ENCODE data around the gene LRRC36. TPM values are rescaled to one million over a fixed set of nuclear protein-coding genes. Genes with fewer than 3 reads are reported as not detected.

The LRRC36 gene
- total RNA-seq: 2.6 TPM
- 3.1 TPM for polyA plus RNA-seq (ENCODE audit: insufficient read depth, low read depth, low replicate concordance)
- long read RNA-seq, donor 1: 0 reads
- long read RNA-seq, donor 2: 0 reads
- long read RNA-seq, donor 3: 0 reads
- long read RNA-seq, donor 4: 0 reads
- long read RNA-seq, donor 5: 0 reads
- long read RNA-seq, donor 6: 0 reads
- long read RNA-seq, donor 7, partial matches to known transcripts: 0 of 1 reads
- long read RNA-seq, donor 7, other reads (novel, unspliced or antisense): 1 of 1 reads
- long read RNA-seq, donor 8: 0 reads
- long read RNA-seq, donor 9, partial matches to known transcripts: 34 of 34 reads
- long read RNA-seq, donor 9, other reads (novel, unspliced or antisense): 0 of 34 reads
- long read RNA-seq, donor 10: 0 reads

- intact Hi-C loops (cut with DNase I): no loop called here
- peaks cover 0 to 10% (median 5%) of the 10 kb centered on the region in 3 donors for H3K4me1 ChIP-seq (ENCODE audit: control insufficient read depth in 2 of 3, insufficient read depth in 2 of 3, low read depth in 1 of 3, low read length in 3 of 3)
- peak; percentile 63 for TF ChIP-seq CTCF (IDR thresholded peaks at IDR 0.05; ENCODE audit: borderline replicate concordance, extremely low read depth, insufficient read depth)
- no peaks in the 10 kb centered on the region for H3K9me3 ChIP-seq (ENCODE audit: control insufficient read depth in 2 of 3, insufficient read depth in 1 of 3, low read length in 3 of 3)
- peak within 1 kb of the TSS; percentile 9 to 51 for H3K27ac ChIP-seq (ENCODE audit: low read depth in 2 of 2, low read length in 2 of 2)
- no peaks in the 10 kb centered on the region for H3K27me3 ChIP-seq (ENCODE audit: control insufficient read depth, insufficient read depth, low read length)
- no peaks in the 10 kb centered on the region for H3K36me3 ChIP-seq (ENCODE audit: control insufficient read depth in 2 of 3, insufficient read depth in 3 of 3, low read length in 3 of 3)
- peak within 1 kb of the TSS; percentile 48 to 67 (median 56) for H3K4me3 ChIP-seq (ENCODE audit: low read length in 3 of 3)
- peak within 1 kb of the TSS in 2 of 3 donors; percentile 71 to 80 for H3K9ac ChIP-seq (ENCODE audit: low read length in 3 of 3)
- FAIRE-seq (no peak), DNase-seq (peak; percentile 83 to 94 (median 90))
Observed at GRCh38 chr16:67326472-67327309, at the start of gene LRRC36, which contains the start of gene KCTD19. Gene LRRC36 (plus strand): TSS chr16:67326815. CDS start chr16:67326863, 48 bp downstream. Gene KCTD19 (minus strand): TSS chr16:67326741. CDS start chr16:67326707, 34 bp downstream.

GRCh38 chr16:67277294-67277998 lies 49.2 kb upstream of the LRRC36 start:
- intact Hi-C loops (cut with DNase I): no loop called here
- Histone ChIP-seq H3K27ac (ENCODE audit: low read depth in 2 of 2, low read length in 2 of 2) (no peak overlapping the region), H3K36me3 (ENCODE audit: control insufficient read depth in 2 of 3, insufficient read depth in 3 of 3, low read length in 3 of 3) (no peaks in the 10 kb centered on the region), H3K4me3 (ENCODE audit: low read length in 3 of 3) (no peak overlapping the region), H3K27me3 (ENCODE audit: control insufficient read depth, insufficient read depth, low read length) (no peaks in the 10 kb centered on the region), H3K9me3 (ENCODE audit: control insufficient read depth in 2 of 3, insufficient read depth in 1 of 3, low read length in 3 of 3) (no peaks in the 10 kb centered on the region), H3K4me1 (ENCODE audit: control insufficient read depth in 2 of 3, insufficient read depth in 2 of 3, low read depth in 1 of 3, low read length in 3 of 3) (peaks cover 0 to 2% (median 0%) of the 10 kb centered on the region in 3 donors), H3K9ac (ENCODE audit: low read length in 3 of 3) (no peak overlapping the region)
- TF ChIP-seq CTCF (IDR thresholded peaks at IDR 0.05; ENCODE audit: borderline replicate concordance, extremely low read depth, insufficient read depth): no peak
- FAIRE-seq (no peak), DNase-seq (peak in 1 of 5 donors; percentile 79)

GRCh38 chr16:67277999-67278772 lies 48.4 kb upstream of the LRRC36 start:
- peaks cover 0 to 2% (median 0%) of the 10 kb centered on the region in 3 donors for H3K4me1 ChIP-seq (ENCODE audit: control insufficient read depth in 2 of 3, insufficient read depth in 2 of 3, low read depth in 1 of 3, low read length in 3 of 3)
- DNase-seq: peak in 2 of 5 donors; percentile 27 to 63
- intact Hi-C loops (cut with DNase I): no loop called here
- peak overlapping the region in 1 of 3 donors; percentile 37 for H3K4me3 ChIP-seq (ENCODE audit: low read length in 3 of 3)
- no peaks in the 10 kb centered on the region for H3K27me3 ChIP-seq (ENCODE audit: control insufficient read depth, insufficient read depth, low read length)
- peak overlapping the region in 1 of 3 donors; percentile 48 for H3K9ac ChIP-seq (ENCODE audit: low read length in 3 of 3)
- no peaks in the 10 kb centered on the region for H3K36me3 ChIP-seq (ENCODE audit: control insufficient read depth in 2 of 3, insufficient read depth in 3 of 3, low read length in 3 of 3)
- no peak overlapping the region for H3K27ac ChIP-seq (ENCODE audit: low read depth in 2 of 2, low read length in 2 of 2)
- TF ChIP-seq CTCF (IDR thresholded peaks at IDR 0.05; ENCODE audit: borderline replicate concordance, extremely low read depth, insufficient read depth): no peak
- no peaks in the 10 kb centered on the region for H3K9me3 ChIP-seq (ENCODE audit: control insufficient read depth in 2 of 3, insufficient read depth in 1 of 3, low read length in 3 of 3)
- FAIRE-seq: no peak

Data from kidney (tissue), 22 donors.